H1 (cell line): Measurements from ENCODE around the gene SMARCB1. TPM values are rescaled to one million over a fixed set of nuclear protein-coding genes. Genes with fewer than 3 reads are reported as not detected.
A peak's percentile ranks its signal among the peaks of the same experiment; 100 is the strongest.

Experiments used
- BCL11A ChIP-seq, 2 experiments: IDR thresholded peaks; one replicate each; pipeline ENCODE4 v1.6.1; 2011; ENCODE audit warnings: low read depth in 2 of 2, low read length in 2 of 2, mild to moderate bottlenecking in 2 of 2
- CEBPB ChIP-seq: IDR thresholded peaks from 2 replicates; pipeline ENCODE4 v1.6.1; 2012; ENCODE audit warnings: low read depth, low read length
- GTF2F1 ChIP-seq: IDR thresholded peaks from 2 replicates; pipeline ENCODE4 v1.6.1; 2012; ENCODE audit warnings: low read depth, low read length, improper control_type of control experiment, borderline replicate concordance
- KDM1A ChIP-seq: fragments of 200-600, 300-600 bp; sonication (generic); IDR thresholded peaks from 2 replicates; pipeline ENCODE4 v1.7.1; 2016; ENCODE audit warnings: mild to moderate bottlenecking, low read length, borderline replicate concordance
- KDM5A ChIP-seq: fragments of 200-600 bp; IDR thresholded peaks from 2 replicates; pipeline ENCODE4 v1.7.1; 2012; ENCODE audit warnings: mild to moderate bottlenecking, low read length, inconsistent platforms, mixed read lengths
- POLR2A ChIP-seq, 2 experiments: IDR thresholded peaks; 1 replicate in 1 of 2; 2 replicates in 1 of 2; pipeline ENCODE4 v1.6.1; 2011; ENCODE audit warnings: low read depth in 2 of 2, low read length in 2 of 2, mild to moderate bottlenecking in 2 of 2; ENCODE audit errors: control extremely low read depth in 1 of 2
- RBBP5 ChIP-seq: IDR thresholded peaks from 2 replicates; pipeline ENCODE4 v1.7.1; 2012; ENCODE audit warnings: low read depth, mild to moderate bottlenecking, inconsistent platforms, low read length, moderate library complexity, borderline replicate concordance
- SIN3A ChIP-seq, 2 experiments: IDR thresholded peaks in 1 of 2; conservative IDR thresholded peaks in 1 of 2; 2 replicates each; pipeline ENCODE4 v1.6.1; 2011 to 2012; ENCODE audit warnings: low read length in 2 of 2, improper control_type of control experiment in 1 of 2, low read depth in 1 of 2, mild to moderate bottlenecking in 1 of 2
- polyA plus RNA-seq, 7 experiments: library from polyadenylated mRNA; depleted of rRNA in 3 of 7; stranded (reverse) in 5 of 7; unstranded in 2 of 7; fragments of >200 nt in 5 of 7; fragments of 200-250 nt in 2 of 7; gene quantifications; 1 replicate in 5 of 7; 2 replicates in 1 of 7; 4 replicates in 1 of 7; pipeline versions ENCODE4 v1.2.1 to v1.2.3, GENCODE V29; 2011 to 2013; ENCODE audit warnings: missing spikeins in 2 of 7, mixed read lengths in 2 of 7
- total RNA-seq: library from RNA; stranded (reverse); fragmentation: NEBNext Ultra II Directional; extraction: Animal tissue kit (Norgen Biotek cat#: 25700); gene quantifications from 2 replicates; pipeline ENCODE4 v1.2.1, GENCODE V29; 2021
- TF ChIP-seq, protein P1 (sequence below): fragments of 300-600 bp; sonication (generic); IDR thresholded peaks from 2 replicates; pipeline ENCODE4 v1.7.1; 2012; ENCODE audit warnings: low read length, moderate library complexity, mild to moderate bottlenecking, inconsistent platforms; ENCODE audit not compliant: insufficient replicate concordance

SMARCB1 gene
- total and polyA plus RNA-seq, 2 of the 8 experiments (the other 6 are each of a cell fraction or from before 2014, with no cell fraction given), result 116 to 145 TPM

DNA sequence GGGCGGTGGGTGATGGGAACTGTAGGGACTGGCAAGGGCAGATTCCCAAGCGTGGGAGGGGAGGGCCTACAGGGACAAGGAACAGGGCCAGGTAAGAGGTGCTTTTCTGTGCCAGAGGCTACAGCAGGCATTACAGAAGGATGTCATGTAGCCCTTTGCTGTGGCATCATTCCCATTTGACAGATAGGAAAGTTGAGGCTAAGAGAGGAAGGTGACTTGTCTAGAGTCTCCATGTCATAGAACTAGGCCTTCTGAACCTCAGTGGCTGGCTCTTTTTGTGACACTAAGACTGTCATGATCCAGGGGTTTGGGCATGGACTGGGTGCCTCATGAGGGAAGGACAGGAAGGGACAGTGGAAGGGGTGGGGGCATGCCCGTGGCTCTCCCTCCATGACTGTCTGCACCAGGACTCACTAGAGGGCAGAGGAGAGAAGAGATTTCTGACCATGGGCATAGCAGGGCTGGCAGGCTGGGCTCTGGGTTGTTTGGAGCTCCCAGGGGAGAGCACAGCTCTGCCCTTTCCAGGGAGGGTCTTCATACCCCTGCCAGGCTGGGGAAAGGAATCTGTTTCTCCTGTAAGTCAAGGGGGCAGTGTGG lies 10.9 kb upstream of the SMARCB1 start (continued):
- TF ChIP-seq, protein P1, sequence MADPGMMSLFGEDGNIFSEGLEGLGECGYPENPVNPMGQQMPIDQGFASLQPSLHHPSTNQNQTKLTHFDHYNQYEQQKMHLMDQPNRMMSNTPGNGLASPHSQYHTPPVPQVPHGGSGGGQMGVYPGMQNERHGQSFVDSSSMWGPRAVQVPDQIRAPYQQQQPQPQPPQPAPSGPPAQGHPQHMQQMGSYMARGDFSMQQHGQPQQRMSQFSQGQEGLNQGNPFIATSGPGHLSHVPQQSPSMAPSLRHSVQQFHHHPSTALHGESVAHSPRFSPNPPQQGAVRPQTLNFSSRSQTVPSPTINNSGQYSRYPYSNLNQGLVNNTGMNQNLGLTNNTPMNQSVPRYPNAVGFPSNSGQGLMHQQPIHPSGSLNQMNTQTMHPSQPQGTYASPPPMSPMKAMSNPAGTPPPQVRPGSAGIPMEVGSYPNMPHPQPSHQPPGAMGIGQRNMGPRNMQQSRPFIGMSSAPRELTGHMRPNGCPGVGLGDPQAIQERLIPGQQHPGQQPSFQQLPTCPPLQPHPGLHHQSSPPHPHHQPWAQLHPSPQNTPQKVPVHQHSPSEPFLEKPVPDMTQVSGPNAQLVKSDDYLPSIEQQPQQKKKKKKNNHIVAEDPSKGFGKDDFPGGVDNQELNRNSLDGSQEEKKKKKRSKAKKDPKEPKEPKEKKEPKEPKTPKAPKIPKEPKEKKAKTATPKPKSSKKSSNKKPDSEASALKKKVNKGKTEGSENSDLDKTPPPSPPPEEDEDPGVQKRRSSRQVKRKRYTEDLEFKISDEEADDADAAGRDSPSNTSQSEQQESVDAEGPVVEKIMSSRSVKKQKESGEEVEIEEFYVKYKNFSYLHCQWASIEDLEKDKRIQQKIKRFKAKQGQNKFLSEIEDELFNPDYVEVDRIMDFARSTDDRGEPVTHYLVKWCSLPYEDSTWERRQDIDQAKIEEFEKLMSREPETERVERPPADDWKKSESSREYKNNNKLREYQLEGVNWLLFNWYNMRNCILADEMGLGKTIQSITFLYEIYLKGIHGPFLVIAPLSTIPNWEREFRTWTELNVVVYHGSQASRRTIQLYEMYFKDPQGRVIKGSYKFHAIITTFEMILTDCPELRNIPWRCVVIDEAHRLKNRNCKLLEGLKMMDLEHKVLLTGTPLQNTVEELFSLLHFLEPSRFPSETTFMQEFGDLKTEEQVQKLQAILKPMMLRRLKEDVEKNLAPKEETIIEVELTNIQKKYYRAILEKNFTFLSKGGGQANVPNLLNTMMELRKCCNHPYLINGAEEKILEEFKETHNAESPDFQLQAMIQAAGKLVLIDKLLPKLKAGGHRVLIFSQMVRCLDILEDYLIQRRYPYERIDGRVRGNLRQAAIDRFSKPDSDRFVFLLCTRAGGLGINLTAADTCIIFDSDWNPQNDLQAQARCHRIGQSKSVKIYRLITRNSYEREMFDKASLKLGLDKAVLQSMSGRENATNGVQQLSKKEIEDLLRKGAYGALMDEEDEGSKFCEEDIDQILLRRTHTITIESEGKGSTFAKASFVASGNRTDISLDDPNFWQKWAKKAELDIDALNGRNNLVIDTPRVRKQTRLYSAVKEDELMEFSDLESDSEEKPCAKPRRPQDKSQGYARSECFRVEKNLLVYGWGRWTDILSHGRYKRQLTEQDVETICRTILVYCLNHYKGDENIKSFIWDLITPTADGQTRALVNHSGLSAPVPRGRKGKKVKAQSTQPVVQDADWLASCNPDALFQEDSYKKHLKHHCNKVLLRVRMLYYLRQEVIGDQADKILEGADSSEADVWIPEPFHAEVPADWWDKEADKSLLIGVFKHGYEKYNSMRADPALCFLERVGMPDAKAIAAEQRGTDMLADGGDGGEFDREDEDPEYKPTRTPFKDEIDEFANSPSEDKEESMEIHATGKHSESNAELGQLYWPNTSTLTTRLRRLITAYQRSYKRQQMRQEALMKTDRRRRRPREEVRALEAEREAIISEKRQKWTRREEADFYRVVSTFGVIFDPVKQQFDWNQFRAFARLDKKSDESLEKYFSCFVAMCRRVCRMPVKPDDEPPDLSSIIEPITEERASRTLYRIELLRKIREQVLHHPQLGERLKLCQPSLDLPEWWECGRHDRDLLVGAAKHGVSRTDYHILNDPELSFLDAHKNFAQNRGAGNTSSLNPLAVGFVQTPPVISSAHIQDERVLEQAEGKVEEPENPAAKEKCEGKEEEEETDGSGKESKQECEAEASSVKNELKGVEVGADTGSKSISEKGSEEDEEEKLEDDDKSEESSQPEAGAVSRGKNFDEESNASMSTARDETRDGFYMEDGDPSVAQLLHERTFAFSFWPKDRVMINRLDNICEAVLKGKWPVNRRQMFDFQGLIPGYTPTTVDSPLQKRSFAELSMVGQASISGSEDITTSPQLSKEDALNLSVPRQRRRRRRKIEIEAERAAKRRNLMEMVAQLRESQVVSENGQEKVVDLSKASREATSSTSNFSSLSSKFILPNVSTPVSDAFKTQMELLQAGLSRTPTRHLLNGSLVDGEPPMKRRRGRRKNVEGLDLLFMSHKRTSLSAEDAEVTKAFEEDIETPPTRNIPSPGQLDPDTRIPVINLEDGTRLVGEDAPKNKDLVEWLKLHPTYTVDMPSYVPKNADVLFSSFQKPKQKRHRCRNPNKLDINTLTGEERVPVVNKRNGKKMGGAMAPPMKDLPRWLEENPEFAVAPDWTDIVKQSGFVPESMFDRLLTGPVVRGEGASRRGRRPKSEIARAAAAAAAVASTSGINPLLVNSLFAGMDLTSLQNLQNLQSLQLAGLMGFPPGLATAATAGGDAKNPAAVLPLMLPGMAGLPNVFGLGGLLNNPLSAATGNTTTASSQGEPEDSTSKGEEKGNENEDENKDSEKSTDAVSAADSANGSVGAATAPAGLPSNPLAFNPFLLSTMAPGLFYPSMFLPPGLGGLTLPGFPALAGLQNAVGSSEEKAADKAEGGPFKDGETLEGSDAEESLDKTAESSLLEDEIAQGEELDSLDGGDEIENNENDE, result no peak
- TF ChIP-seq SIN3A (conservative IDR thresholded peaks at IDR 0.05 in 1 of 2, IDR thresholded peaks at IDR 0.05 in 1 of 2; ENCODE audit: low read depth in 1 of 2, low read length in 2 of 2) (no peak), BCL11A (IDR thresholded peaks at IDR 0.05; ENCODE audit: low read depth in 2 of 2, low read length in 2 of 2) (no peak), GTF2F1 (no peak), RBBP5 (no peak), CEBPB (no peak), POLR2A (IDR thresholded peaks at IDR 0.05; ENCODE audit: control extremely low read depth in 1 of 2, low read depth in 2 of 2, low read length in 2 of 2) (no peak), KDM1A (peak; percentile 64; the same call in 1 of the 2 replicates), KDM5A (no peak)
